Measurements from ENCODE around the gene MAGED2. TPM values are rescaled to one million over a fixed set of nuclear protein-coding genes. Genes with fewer than 3 reads are reported as not detected.
"Not testable (repeated sequence)": the region's sequence is repeated elsewhere in the genome, so short reads cannot be mapped to it uniquely, and the experiment has no call there.

The MAGED2 gene
- total and polyA plus RNA-seq, 8 donors, result 106 to 633 (median 581) TPM

DNA sequence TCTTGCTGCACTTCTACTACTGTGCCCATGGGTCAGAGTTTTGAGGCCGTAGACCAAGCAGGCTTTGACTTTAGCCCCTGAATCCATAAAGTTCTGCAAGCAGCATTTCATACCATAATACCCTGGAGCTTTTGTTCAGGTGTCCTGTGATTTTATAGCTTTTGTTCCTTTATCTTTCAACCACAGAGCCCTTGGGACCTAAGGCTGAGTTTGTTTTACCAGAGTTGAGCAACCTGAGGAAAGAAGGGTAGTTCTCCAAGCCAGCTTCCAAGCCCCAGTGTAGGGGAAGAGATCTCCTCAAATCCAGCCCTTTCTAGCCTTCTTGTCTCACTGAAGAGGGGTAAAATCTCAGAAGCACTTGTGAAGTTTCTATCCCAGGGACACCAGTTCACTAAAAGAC is 35.1 kb downstream of the MAGED2 start:
- no peaks in the 10 kb centered on the region for H3K36me3 ChIP-seq
- DNase-seq, result no peak
- ATAC-seq, result no peak
- no peak overlapping the region for H3K27ac ChIP-seq
- H3K27me3 ChIP-seq, result no peaks in the 10 kb centered on the region
- no peaks in the 10 kb centered on the region for H3K9me3 ChIP-seq
- TF ChIP-seq, protein P1, sequence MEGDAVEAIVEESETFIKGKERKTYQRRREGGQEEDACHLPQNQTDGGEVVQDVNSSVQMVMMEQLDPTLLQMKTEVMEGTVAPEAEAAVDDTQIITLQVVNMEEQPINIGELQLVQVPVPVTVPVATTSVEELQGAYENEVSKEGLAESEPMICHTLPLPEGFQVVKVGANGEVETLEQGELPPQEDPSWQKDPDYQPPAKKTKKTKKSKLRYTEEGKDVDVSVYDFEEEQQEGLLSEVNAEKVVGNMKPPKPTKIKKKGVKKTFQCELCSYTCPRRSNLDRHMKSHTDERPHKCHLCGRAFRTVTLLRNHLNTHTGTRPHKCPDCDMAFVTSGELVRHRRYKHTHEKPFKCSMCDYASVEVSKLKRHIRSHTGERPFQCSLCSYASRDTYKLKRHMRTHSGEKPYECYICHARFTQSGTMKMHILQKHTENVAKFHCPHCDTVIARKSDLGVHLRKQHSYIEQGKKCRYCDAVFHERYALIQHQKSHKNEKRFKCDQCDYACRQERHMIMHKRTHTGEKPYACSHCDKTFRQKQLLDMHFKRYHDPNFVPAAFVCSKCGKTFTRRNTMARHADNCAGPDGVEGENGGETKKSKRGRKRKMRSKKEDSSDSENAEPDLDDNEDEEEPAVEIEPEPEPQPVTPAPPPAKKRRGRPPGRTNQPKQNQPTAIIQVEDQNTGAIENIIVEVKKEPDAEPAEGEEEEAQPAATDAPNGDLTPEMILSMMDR (IDR thresholded peaks at IDR 0.05), result no peak
- intact Hi-C loops (cut with DNase I), result no loop called here
- H3K4me3 ChIP-seq, result no peak overlapping the region
- H3K4me1 ChIP-seq, result no peaks in the 10 kb centered on the region

- H3K9me3 ChIP-seq, result no peaks in the 10 kb centered on the region
- no peaks in the 10 kb centered on the region for H3K4me1 ChIP-seq
- no peaks in the 10 kb centered on the region for H3K27me3 ChIP-seq
- TF ChIP-seq, protein P1 (IDR thresholded peaks at IDR 0.05), result no peak
- DNase-seq (no peak), ATAC-seq (no peak)
- H3K27ac ChIP-seq, result no peak overlapping the region
- H3K4me3 ChIP-seq, result no peak overlapping the region
- intact Hi-C loops (cut with DNase I), result no loop called here
- H3K36me3 ChIP-seq, result no peaks in the 10 kb centered on the region
Measured at GRCh38 chrX:54843050-54843449, 35.5 kb downstream of the MAGED2 start.

- H3K9me3 ChIP-seq; H3K36me3 ChIP-seq; ATAC-seq; H3K27ac ChIP-seq; H3K4me1 ChIP-seq; intact Hi-C loops (cut with DNase I); H3K4me3 ChIP-seq; DNase-seq; H3K27me3 ChIP-seq: not testable (repeated sequence)
Measured at GRCh38 chrX:54847700-54848099, 40.2 kb downstream of the MAGED2 start.

DNA sequence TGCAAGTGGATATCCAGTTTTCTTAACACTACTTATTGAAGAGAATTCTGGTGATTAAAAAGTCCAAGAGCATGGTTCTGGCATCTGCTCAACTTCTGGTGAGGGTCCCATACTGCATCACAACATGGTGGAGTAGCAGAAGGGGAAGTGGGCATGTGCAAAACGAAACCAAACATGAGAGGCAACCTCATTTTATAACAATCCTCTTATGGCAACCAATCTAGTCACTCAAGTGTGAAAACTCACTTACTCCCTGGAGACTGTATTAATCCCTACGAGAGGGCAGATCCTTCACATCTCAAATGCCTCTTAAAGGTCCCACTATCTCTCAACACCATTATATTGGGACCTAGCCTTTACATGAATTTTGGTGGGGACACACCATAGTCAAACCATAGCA is 57.7 kb downstream of the MAGED2 start:
- intact Hi-C loops (cut with DNase I), result no loop called here
- ATAC-seq, result no peak
- no peaks in the 10 kb centered on the region for H3K36me3 ChIP-seq

More for the DNA sequence above, 57.7 kb downstream of the MAGED2 start:
- no peak for DNase-seq
- Histone ChIP-seq H3K4me1 (no peaks in the 10 kb centered on the region), H3K9me3 (peaks cover 0 to 9% of the 10 kb centered on the region in 2 donors), H3K27ac (no peak overlapping the region), H3K27me3 (no peaks in the 10 kb centered on the region), H3K4me3 (no peak overlapping the region)
- TF ChIP-seq, protein P1 (IDR thresholded peaks at IDR 0.05), result no peak

Other genes starting within 250 kb of the MAGED2 start
- gene ITIH6, start 9.5 kb upstream of the MAGED2 start, total RNA-seq, result not detected
- gene ITIH6, start 9.5 kb upstream of the MAGED2 start, polyA plus RNA-seq (ENCODE audit: insufficient read length in 6 of 6), result under 1 TPM in 5 of 6 donors, not detected in 1; 0.06 to 0.16 (median 0.09) TPM
- 10 to 100 TPM in 1 of 2 donors, 1 to 10 TPM in 1; 4.2 to 19.7 TPM for gene TRO, start 113.1 kb downstream of the MAGED2 start, total RNA-seq
- 100 to 1,000 TPM in 4 of 6 donors, 10 to 100 TPM in 2; 85.5 to 137 (median 104) TPM for gene TRO, start 113.1 kb downstream of the MAGED2 start, polyA plus RNA-seq (ENCODE audit: insufficient read length in 6 of 6)
- under 1 TPM in 1 of 2 donors, not detected in 1; 0.47 TPM for gene PFKFB1, start 186.4 kb downstream of the MAGED2 start, total RNA-seq
- gene PFKFB1, start 186.4 kb downstream of the MAGED2 start, polyA plus RNA-seq (ENCODE audit: insufficient read length in 6 of 6), result under 1 TPM; 0.18 to 0.60 (median 0.44) TPM
- 10 to 100 TPM; 13.5 to 19.8 TPM for gene APEX2, start 192.6 kb downstream of the MAGED2 start, total RNA-seq
- gene APEX2, start 192.6 kb downstream of the MAGED2 start, polyA plus RNA-seq (ENCODE audit: insufficient read length in 6 of 6), result 10 to 100 TPM; 12.7 to 15.6 (median 14.8) TPM
- gene ALAS2, start 223.2 kb downstream of the MAGED2 start, total RNA-seq, result 1 to 10 TPM; 1.0 to 2.2 TPM
- 10 to 100 TPM; 14.3 to 56.9 (median 28.8) TPM for gene ALAS2, start 223.2 kb downstream of the MAGED2 start, polyA plus RNA-seq (ENCODE audit: insufficient read length in 6 of 6)

All from left lung (tissue), 10 donors.